Panc1 (cell line): ENCODE data around the gene SPATA31C2. TPM values are rescaled to one million over a fixed set of nuclear protein-coding genes. Genes with fewer than 3 reads are reported as not detected.
"Not testable (repeated sequence)": the region's sequence is repeated elsewhere in the genome, so short reads cannot be mapped to it uniquely, and the experiment has no call there.

Experiments
- ATAC-seq: fragments of 200-7000 bp; cut with Tn5 transposase; 2 replicates; pipeline ENCODE4 v1.9.1; 2020; ENCODE audit warnings: mild to moderate bottlenecking, moderate library complexity
- BruUV-seq: library from RNA; stranded (reverse); fragments of 400-500 nt; replicated peaks from 2 replicates; lab custom pipeline; 2021; lab: Mats Ljungman, UMichigan
- CTCF ChIA-PET: fragments of 300-600 bp; sonication (Branson Sonifier 250); formaldehyde crosslinking; loops from one replicate; lab custom pipeline; 2022; ENCODE audit warnings: antibody characterized with exemption; lab: Charles Lee
- POLR2A ChIA-PET: fragments of 300-600 bp; sonication (Branson Sonifier 250); formaldehyde crosslinking; loops from one replicate; lab custom pipeline; 2022; ENCODE audit warnings: antibody characterized with exemption; lab: Charles Lee
- DNase-seq: peaks from one replicate; pipeline ENCODE4 v3.0.0-alpha.2; 2010; ENCODE audit warnings: low read depth, low spot score
- H3K27ac ChIP-seq: 2 replicates; pipeline ENCODE4 v1.5.1; 2011; ENCODE audit warnings: mild to moderate bottlenecking, low read length, inconsistent platforms
- H3K27me3 ChIP-seq: fragments of 200-500 bp; sonication (Bioruptor generic); 2 replicates; pipeline ENCODE4 v1.6.0; 2014; ENCODE audit warnings: low read length, inconsistent platforms; ENCODE audit not compliant: control insufficient read depth, insufficient read depth
- H3K36me3 ChIP-seq: fragments of 200-500 bp; sonication (Bioruptor generic); 2 replicates; pipeline ENCODE4 v1.5.1; 2014; ENCODE audit warnings: inconsistent platforms, mild to moderate bottlenecking, low read length, moderate library complexity; ENCODE audit not compliant: control insufficient read depth, insufficient read depth
- H3K4me1 ChIP-seq: 2 replicates; pipeline ENCODE4 v1.5.1; 2011; ENCODE audit warnings: inconsistent platforms, mild to moderate bottlenecking, low read length, moderate library complexity; ENCODE audit not compliant: control insufficient read depth, insufficient read depth
- H3K4me3 ChIP-seq, 2 experiments: 2 replicates each; pipeline ENCODE4 v1.5.1; 2011 to 2012; ENCODE audit warnings: low read depth in 2 of 2, low read length in 2 of 2, mild to moderate bottlenecking in 2 of 2, inconsistent platforms in 1 of 2, moderate library complexity in 1 of 2
- H3K9me3 ChIP-seq: fragments of 200-500 bp; sonication (Bioruptor generic); 2 replicates; pipeline ENCODE4 v1.5.1; 2014; ENCODE audit warnings: low read depth, mild to moderate bottlenecking, inconsistent platforms, low read length, moderate library complexity; ENCODE audit not compliant: control insufficient read depth, insufficient read depth
- CTCF ChIP-seq: fragments of 450-650 bp; IDR thresholded peaks from 2 replicates; pipeline ENCODE4 v1.5.1; 2017; ENCODE audit warnings: mild to moderate bottlenecking
- POLR2AphosphoS5 ChIP-seq: IDR thresholded peaks from 2 replicates; pipeline ENCODE4 v1.6.1; 2012; ENCODE audit warnings: mild to moderate bottlenecking, low read depth, low read length, moderate library complexity
- REST ChIP-seq, 2 experiments: IDR thresholded peaks; 2 replicates each; pipeline ENCODE4 v1.6.1; 2011 to 2012; ENCODE audit warnings: low read depth in 2 of 2, control low read depth in 1 of 2, low read length in 1 of 2, mild to moderate bottlenecking in 1 of 2, moderate library complexity in 1 of 2; ENCODE audit not compliant: insufficient read depth in 1 of 2
- SIN3A ChIP-seq: IDR thresholded peaks from 2 replicates; pipeline ENCODE4 v1.6.1; 2012; ENCODE audit warnings: low read depth, mild to moderate bottlenecking, low read length, moderate library complexity, borderline replicate concordance; ENCODE audit not compliant: insufficient read depth
- TCF7L2 ChIP-seq: IDR thresholded peaks from 2 replicates; pipeline ENCODE4 v1.6.1; 2011; ENCODE audit warnings: mild to moderate bottlenecking, low read depth, low read length, inconsistent platforms
- in situ Hi-C: cut with HindIII; loops from 2 replicates; pipeline ENCODE4 v1.10.0; 2016; ENCODE audit warnings: low sequenced_read_pairs, low pct_unique_long_range_greater_than_20kb
- intact Hi-C: fragments of 100-400 bp; cut with micrococcal nuclease; formaldehyde crosslinking; loops from one replicate; pipeline ENCODE4 v1.10.0; 2022; ENCODE audit not compliant: unreplicated experiment
- total RNA-seq: library from RNA; stranded (reverse); gene quantifications from one replicate; pipeline ENCODE4 v1.2.1, GENCODE V29; 2021; ENCODE audit not compliant: unreplicated experiment

The SPATA31C2 gene
- total RNA-seq, 1 experiment from 2014 or later: not detected

- Histone ChIP-seq H3K27me3 (no peaks in the 10 kb centered on the region), H3K36me3 (no peaks in the 10 kb centered on the region), H3K27ac (no peak overlapping the region), H3K4me3 (no peak overlapping the region), H3K4me1 (no peaks in the 10 kb centered on the region), H3K9me3 (no peaks in the 10 kb centered on the region)
- no peak for ATAC-seq
- DNase-seq: no peak
- intact Hi-C loops (no loop called here), in situ Hi-C loops (no loop called here)
- CTCF ChIA-PET: no interaction called here
- POLR2A ChIA-PET: no interaction called here
- no TSS peak for BruUV-seq
- TF ChIP-seq POLR2AphosphoS5 (no peak), SIN3A (no peak), REST (IDR thresholded peaks at IDR 0.05; ENCODE audit: insufficient read depth in 1 of 2, low read depth in 2 of 2, low read length in 1 of 2) (no peak), TCF7L2 (no peak), CTCF (no peak)
These were observed 4.9 kb upstream of the SPATA31C2 start for GRCh38 chr9:88143179-88143578.

- H3K27me3 ChIP-seq, CTCF ChIA-PET, ATAC-seq, H3K4me3 ChIP-seq, intact Hi-C loops, in situ Hi-C loops, H3K36me3 ChIP-seq, H3K4me1 ChIP-seq, BruUV-seq, DNase-seq, H3K9me3 ChIP-seq, POLR2A ChIA-PET, H3K27ac ChIP-seq: not testable (repeated sequence)
These were observed 4.7 kb downstream of the SPATA31C2 start for GRCh38 chr9:88133552-88133951.

- CTCF ChIA-PET, intact Hi-C loops, H3K27ac ChIP-seq, H3K27me3 ChIP-seq, in situ Hi-C loops, H3K4me3 ChIP-seq, ATAC-seq, H3K36me3 ChIP-seq, H3K9me3 ChIP-seq, DNase-seq, BruUV-seq, POLR2A ChIA-PET, H3K4me1 ChIP-seq: not testable (repeated sequence)
These were observed 8.7 kb downstream of the SPATA31C2 start for GRCh38 chr9:88129556-88129955.
